ENCODE measurements around the gene AVP.
"Not testable (repeated sequence)": the region's sequence is repeated elsewhere in the genome, so short reads cannot be mapped to it uniquely, and the experiment has no call there.

AVP gene

GRCh38 chr20:3082955-3083952 lies 1.3 kb downstream of the AVP start:
- DNase-seq (ENCODE audit: low read depth) = no peak

GRCh38 chr20:3082306-3082951 lies 2.1 kb downstream of the AVP start:
- no peak for DNase-seq (ENCODE audit: low read depth)

GRCh38 chr20:3081641-3082040 lies 2.9 kb downstream of the AVP start:
- DNase-seq (ENCODE audit: low read depth) = no peak

GRCh38 chr20:3080939-3081388 lies 3.6 kb downstream of the AVP start:
- no peak for DNase-seq (ENCODE audit: low read depth)

GRCh38 chr20:3077618-3078134 lies 6.8 kb downstream of the AVP start:
- DNase-seq (ENCODE audit: low read depth) = no peak

- DNase-seq (ENCODE audit: low read depth) = not testable (repeated sequence)
Observed at GRCh38 chr20:3075315-3075714, 9.2 kb downstream of the AVP start.

- no peak for DNase-seq (ENCODE audit: low read depth)
Observed at GRCh38 chr20:3074812-3075211, 9.7 kb downstream of the AVP start.

- not testable (repeated sequence) for DNase-seq (ENCODE audit: low read depth)
Observed at GRCh38 chr20:3073251-3073643, 11.3 kb downstream of the AVP start.

- no peak for DNase-seq (ENCODE audit: low read depth)
Observed at GRCh38 chr20:3072530-3073250, 11.8 kb downstream of the AVP start.

GRCh38 chr20:3071610-3072529 lies 12.7 kb downstream of the AVP start, which contains the start of gene OXT:
Gene OXT, plus strand, starts transcription at chr20:3071620. Its CDS starts 36 bp downstream, at chr20:3071656.
- DNase-seq (ENCODE audit: low read depth) = peak; percentile 56

GRCh38 chr20:3071266-3071609 lies 13.3 kb downstream of the AVP start:
- no peak for DNase-seq (ENCODE audit: low read depth)

- no peak for DNase-seq (ENCODE audit: low read depth)
Observed at GRCh38 chr20:3070725-3071124, 13.8 kb downstream of the AVP start.

- DNase-seq (ENCODE audit: low read depth) = no peak
Observed at GRCh38 chr20:3068986-3069900, 15.3 kb downstream of the AVP start.

- no peak for DNase-seq (ENCODE audit: low read depth)
Observed at GRCh38 chr20:3068075-3068474, 16.4 kb downstream of the AVP start.

GRCh38 chr20:3067139-3068014 lies 17.1 kb downstream of the AVP start:
- no peak for DNase-seq (ENCODE audit: low read depth)

- DNase-seq (ENCODE audit: low read depth) = not testable (repeated sequence)
Observed at GRCh38 chr20:3064119-3064518, 20.4 kb downstream of the AVP start.

GRCh38 chr20:3059489-3059888 lies 25.0 kb downstream of the AVP start:
- DNase-seq (ENCODE audit: low read depth) = no peak

GRCh38 chr20:3051385-3052019 lies 33.0 kb downstream of the AVP start:
- DNase-seq (ENCODE audit: low read depth) = no peak

Data from T-helper 22 cell (primary cell).